ENCODE measurements around the gene VSIG4. TPM values are rescaled to one million over a fixed set of nuclear protein-coding genes. Genes with fewer than 3 reads are reported as not detected.

Gene VSIG4
- total RNA-seq, 1 donor from 2014 or later: not detected

DNA sequence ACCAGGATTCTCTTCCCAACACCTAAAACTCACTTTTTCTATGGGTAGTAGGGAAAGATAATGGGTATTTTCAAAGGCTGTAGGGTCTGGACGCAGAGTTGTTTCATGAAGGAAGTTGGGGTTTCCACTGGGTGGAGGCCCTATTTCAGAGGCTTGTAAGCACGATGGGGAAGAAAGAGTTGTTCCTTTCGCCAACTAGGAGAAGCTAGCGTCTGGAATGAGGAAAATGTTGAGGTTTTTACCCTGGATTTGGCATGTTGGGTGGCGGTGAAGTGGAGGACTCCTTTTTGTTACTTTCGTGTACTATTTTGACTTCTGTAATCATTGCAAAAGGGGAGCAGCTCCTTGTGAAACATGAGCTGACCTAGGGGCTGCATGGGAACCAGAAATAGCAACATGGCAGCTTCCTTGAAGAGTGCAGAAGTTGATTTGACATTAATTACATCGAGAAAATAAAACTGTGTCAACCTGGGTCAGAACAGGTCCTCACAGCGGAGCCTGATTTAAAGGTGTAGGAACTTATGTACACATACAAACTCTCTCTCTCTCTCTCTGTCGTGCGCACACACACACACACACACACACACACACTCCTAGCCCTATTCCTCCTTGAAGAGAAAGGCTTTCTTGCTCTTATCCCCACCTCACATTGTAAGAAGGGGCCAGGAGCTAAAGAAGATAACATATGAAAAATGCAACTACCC lies 19.1 kb downstream of the VSIG4 start:
- H3K79me2 ChIP-seq (ENCODE audit: low read depth): no peaks in the 10 kb centered on the region
- H4K20me1 ChIP-seq (ENCODE audit: low read depth): no peaks in the 10 kb centered on the region
- Mint-ChIP-seq H3K27me3 (ENCODE audit: insufficient read depth, low read depth) (no peaks in the 10 kb centered on the region), H3K27ac (no peak overlapping the region), H3K4me1 (no peaks in the 10 kb centered on the region), H3K36me3 (no peaks in the 10 kb centered on the region), H3K4me3 (no peak overlapping the region), H3K9me3 (peaks cover 2% of the 10 kb centered on the region)
- no peaks in the 10 kb centered on the region for H3F3A ChIP-seq (ENCODE audit: low read depth)
- H2AFZ ChIP-seq (replicated peaks): no peak overlapping the region
- no peaks in the 10 kb centered on the region for H3K27me3 ChIP-seq
- no peaks in the 10 kb centered on the region for H3K4me1 ChIP-seq
- no peak for DNase-seq (ENCODE audit: low spot score)
- H3K4me2 ChIP-seq: no peak overlapping the region
- TF ChIP-seq EZH2 (IDR thresholded peaks at IDR 0.05) (no peak), CTCF (IDR thresholded peaks at IDR 0.05) (no peak), EZH2phosphoT487 (IDR thresholded peaks at IDR 0.05) (no peak)
- H3K4me3 ChIP-seq: no peak overlapping the region
- H3K9me3 ChIP-seq (ENCODE audit: low read depth): no peaks in the 10 kb centered on the region
- H3K27ac ChIP-seq: no peak overlapping the region
- H3K9ac ChIP-seq: no peak overlapping the region
- H3K36me3 ChIP-seq: no peaks in the 10 kb centered on the region

DNA sequence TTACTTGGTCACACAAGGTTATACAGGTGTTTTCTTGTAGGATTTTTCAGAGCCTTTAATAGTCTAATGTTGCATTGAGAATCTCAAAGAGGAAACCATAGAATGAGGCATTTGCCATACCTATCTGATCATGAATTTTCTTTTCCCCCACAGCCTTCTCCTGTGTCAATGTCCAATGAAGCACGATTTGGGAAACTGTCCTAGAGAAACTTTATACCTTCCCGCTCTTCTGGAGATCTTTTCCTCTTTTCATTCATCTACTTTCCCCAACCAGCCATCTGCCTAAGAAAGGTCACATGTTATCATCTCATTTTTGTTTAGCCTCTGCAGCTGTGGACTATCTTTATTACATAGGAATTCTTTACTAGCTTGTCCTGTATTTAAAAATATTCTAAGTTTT lies 19.9 kb downstream of the VSIG4 start:
- H3K27me3 ChIP-seq: no peaks in the 10 kb centered on the region
- DNase-seq (ENCODE audit: low spot score): no peak
- H3F3A ChIP-seq (ENCODE audit: low read depth): no peaks in the 10 kb centered on the region
- H4K20me1 ChIP-seq (ENCODE audit: low read depth): no peaks in the 10 kb centered on the region
- H3K27me3 Mint-ChIP-seq (ENCODE audit: insufficient read depth, low read depth): no peaks in the 10 kb centered on the region
- no peaks in the 10 kb centered on the region for H3K36me3 Mint-ChIP-seq
- no peak overlapping the region for H3K9ac ChIP-seq
- H3K4me2 ChIP-seq: no peak overlapping the region
- H3K4me1 Mint-ChIP-seq: no peaks in the 10 kb centered on the region
- H3K4me3 Mint-ChIP-seq: no peak overlapping the region
- no peaks in the 10 kb centered on the region for H3K4me1 ChIP-seq
- TF ChIP-seq EZH2 (IDR thresholded peaks at IDR 0.05) (no peak), CTCF (IDR thresholded peaks at IDR 0.05) (no peak), EZH2phosphoT487 (IDR thresholded peaks at IDR 0.05) (no peak)
- no peak overlapping the region for H3K27ac Mint-ChIP-seq
- no peak overlapping the region for H3K4me3 ChIP-seq
- peaks cover 2% of the 10 kb centered on the region for H3K9me3 Mint-ChIP-seq
- H2AFZ ChIP-seq (replicated peaks): no peak overlapping the region
- H3K27ac ChIP-seq: no peak overlapping the region
- H3K9me3 ChIP-seq (ENCODE audit: low read depth): no peaks in the 10 kb centered on the region
- H3K36me3 ChIP-seq: no peaks in the 10 kb centered on the region
- no peaks in the 10 kb centered on the region for H3K79me2 ChIP-seq (ENCODE audit: low read depth)

GRCh38 chrX:66019310-66019652 lies 20.6 kb downstream of the VSIG4 start:
- DNase-seq (ENCODE audit: low spot score): no peak
- Mint-ChIP-seq H3K27me3 (ENCODE audit: insufficient read depth, low read depth) (no peaks in the 10 kb centered on the region), H3K4me1 (no peaks in the 10 kb centered on the region), H3K4me3 (no peak overlapping the region), H3K36me3 (no peaks in the 10 kb centered on the region), H3K27ac (no peak overlapping the region), H3K9me3 (peaks cover 2% of the 10 kb centered on the region)
- no peak for TF ChIP-seq EZH2 (IDR thresholded peaks at IDR 0.05)
- H3K27ac ChIP-seq: no peak overlapping the region
- H3K4me2 ChIP-seq: no peak overlapping the region
- no peaks in the 10 kb centered on the region for H3K4me1 ChIP-seq
- H3K27me3 ChIP-seq: no peaks in the 10 kb centered on the region
- no peaks in the 10 kb centered on the region for H4K20me1 ChIP-seq (ENCODE audit: low read depth)
- no peaks in the 10 kb centered on the region for H3F3A ChIP-seq (ENCODE audit: low read depth)
- H3K9me3 ChIP-seq (ENCODE audit: low read depth): no peaks in the 10 kb centered on the region
- H3K79me2 ChIP-seq (ENCODE audit: low read depth): no peaks in the 10 kb centered on the region
- H3K4me3 ChIP-seq: no peak overlapping the region
- H3K36me3 ChIP-seq: no peaks in the 10 kb centered on the region
- H2AFZ ChIP-seq (replicated peaks): no peak overlapping the region
- H3K9ac ChIP-seq: no peak overlapping the region

DNA sequence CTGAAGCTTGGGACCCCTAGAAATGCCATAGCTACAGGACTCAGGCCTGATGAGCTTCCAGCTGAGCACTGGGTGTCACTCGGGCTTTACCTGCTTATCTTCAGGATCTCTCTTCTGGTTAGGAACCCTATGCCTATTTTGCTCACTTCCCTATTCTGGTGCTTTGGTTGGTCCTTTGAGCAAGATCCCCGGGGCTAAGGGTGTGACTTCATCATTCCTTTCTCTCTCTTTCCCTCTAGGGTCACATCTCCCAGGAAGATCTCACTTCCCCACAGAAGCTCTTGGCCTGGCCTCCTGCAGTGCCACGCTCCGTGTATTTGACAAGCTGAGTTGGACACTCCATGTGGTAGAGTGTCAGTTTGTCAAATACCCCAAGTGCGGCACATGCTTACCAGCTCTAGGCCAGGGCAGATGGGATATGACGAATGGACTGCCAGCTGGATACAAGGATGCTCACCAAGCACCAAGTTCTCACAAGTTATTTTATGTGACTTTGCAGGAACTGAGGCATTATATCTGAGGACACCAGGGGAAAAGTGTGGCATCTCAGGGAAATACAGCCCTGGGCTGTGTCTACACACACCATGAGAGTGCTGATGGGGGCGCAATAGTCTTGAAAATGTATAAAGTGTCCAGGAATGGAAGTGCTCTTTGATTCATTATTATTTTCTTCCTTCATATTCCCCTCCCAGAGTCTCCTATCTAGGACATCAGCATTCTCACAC lies 21.1 kb downstream of the VSIG4 start:
- Mint-ChIP-seq H3K9me3 (peaks cover 2% of the 10 kb centered on the region), H3K36me3 (no peaks in the 10 kb centered on the region)
- no peak overlapping the region for H2AFZ ChIP-seq (replicated peaks)

More for the DNA sequence above, 21.1 kb downstream of the VSIG4 start:
- TF ChIP-seq EZH2phosphoT487 (IDR thresholded peaks at IDR 0.05) (no peak), EZH2 (IDR thresholded peaks at IDR 0.05) (no peak), CTCF (IDR thresholded peaks at IDR 0.05) (no peak)
- H3K27ac Mint-ChIP-seq: no peak overlapping the region
- H3K27ac ChIP-seq: no peak overlapping the region
- H3K4me1 Mint-ChIP-seq: no peaks in the 10 kb centered on the region
- H3K27me3 ChIP-seq: no peaks in the 10 kb centered on the region
- H3F3A ChIP-seq (ENCODE audit: low read depth): no peaks in the 10 kb centered on the region
- no peaks in the 10 kb centered on the region for H4K20me1 ChIP-seq (ENCODE audit: low read depth)
- H3K4me1 ChIP-seq: no peaks in the 10 kb centered on the region
- no peaks in the 10 kb centered on the region for H3K79me2 ChIP-seq (ENCODE audit: low read depth)
- no peak overlapping the region for H3K4me2 ChIP-seq
- H3K4me3 ChIP-seq: no peak overlapping the region
- no peak for DNase-seq (ENCODE audit: low spot score)
- H3K4me3 Mint-ChIP-seq: no peak overlapping the region
- H3K9ac ChIP-seq: no peak overlapping the region
- no peaks in the 10 kb centered on the region for H3K27me3 Mint-ChIP-seq (ENCODE audit: insufficient read depth, low read depth)
- no peaks in the 10 kb centered on the region for H3K9me3 ChIP-seq (ENCODE audit: low read depth)
- no peaks in the 10 kb centered on the region for H3K36me3 ChIP-seq
